PC-3 (cell line): ENCODE results near the gene IFFO2.

Experiments used
- CTCF ChIP-seq: fragments of 300-600 bp; sonication (generic); conservative IDR thresholded peaks from 2 replicates; pipeline ENCODE4 v1.5.1; 2017; ENCODE audit warnings: antibody characterized with exemption, low read depth, mild to moderate bottlenecking, low read length
- EZH2 ChIP-seq: fragments of 300-600 bp; sonication (generic); IDR thresholded peaks from one replicate; pipeline ENCODE4 v1.6.1; 2017; ENCODE audit warnings: antibody characterized with exemption, mild to moderate bottlenecking, low read length; ENCODE audit not compliant: unreplicated experiment

DNA sequence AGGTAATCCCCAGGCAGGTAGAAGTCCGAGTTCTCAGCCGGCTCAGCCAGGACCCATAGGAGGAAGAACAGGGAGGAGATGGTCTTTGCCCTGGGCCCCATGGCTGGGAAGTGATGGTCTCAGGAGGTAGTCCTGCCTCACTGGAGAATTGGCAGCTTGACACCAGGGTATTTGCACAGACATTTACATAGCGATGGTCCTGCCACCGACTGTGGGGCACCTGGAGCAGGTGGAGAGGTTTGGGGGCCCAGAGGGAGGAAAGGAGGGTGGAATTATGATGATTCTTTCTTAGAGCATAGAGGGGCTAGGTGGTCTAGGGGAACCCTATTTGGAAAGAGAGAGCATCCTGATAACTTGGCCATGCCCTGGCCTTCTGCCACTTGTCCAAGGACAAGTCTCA lies 96.9 kb downstream of the IFFO2 start, which contains the start of gene TAS1R2:
- no peak for TF ChIP-seq CTCF
- TF ChIP-seq EZH2, result no peak
